Measurements from ENCODE around the gene ITGA11.

ITGA11 gene, protein sequence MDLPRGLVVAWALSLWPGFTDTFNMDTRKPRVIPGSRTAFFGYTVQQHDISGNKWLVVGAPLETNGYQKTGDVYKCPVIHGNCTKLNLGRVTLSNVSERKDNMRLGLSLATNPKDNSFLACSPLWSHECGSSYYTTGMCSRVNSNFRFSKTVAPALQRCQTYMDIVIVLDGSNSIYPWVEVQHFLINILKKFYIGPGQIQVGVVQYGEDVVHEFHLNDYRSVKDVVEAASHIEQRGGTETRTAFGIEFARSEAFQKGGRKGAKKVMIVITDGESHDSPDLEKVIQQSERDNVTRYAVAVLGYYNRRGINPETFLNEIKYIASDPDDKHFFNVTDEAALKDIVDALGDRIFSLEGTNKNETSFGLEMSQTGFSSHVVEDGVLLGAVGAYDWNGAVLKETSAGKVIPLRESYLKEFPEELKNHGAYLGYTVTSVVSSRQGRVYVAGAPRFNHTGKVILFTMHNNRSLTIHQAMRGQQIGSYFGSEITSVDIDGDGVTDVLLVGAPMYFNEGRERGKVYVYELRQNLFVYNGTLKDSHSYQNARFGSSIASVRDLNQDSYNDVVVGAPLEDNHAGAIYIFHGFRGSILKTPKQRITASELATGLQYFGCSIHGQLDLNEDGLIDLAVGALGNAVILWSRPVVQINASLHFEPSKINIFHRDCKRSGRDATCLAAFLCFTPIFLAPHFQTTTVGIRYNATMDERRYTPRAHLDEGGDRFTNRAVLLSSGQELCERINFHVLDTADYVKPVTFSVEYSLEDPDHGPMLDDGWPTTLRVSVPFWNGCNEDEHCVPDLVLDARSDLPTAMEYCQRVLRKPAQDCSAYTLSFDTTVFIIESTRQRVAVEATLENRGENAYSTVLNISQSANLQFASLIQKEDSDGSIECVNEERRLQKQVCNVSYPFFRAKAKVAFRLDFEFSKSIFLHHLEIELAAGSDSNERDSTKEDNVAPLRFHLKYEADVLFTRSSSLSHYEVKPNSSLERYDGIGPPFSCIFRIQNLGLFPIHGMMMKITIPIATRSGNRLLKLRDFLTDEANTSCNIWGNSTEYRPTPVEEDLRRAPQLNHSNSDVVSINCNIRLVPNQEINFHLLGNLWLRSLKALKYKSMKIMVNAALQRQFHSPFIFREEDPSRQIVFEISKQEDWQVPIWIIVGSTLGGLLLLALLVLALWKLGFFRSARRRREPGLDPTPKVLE

DNA sequence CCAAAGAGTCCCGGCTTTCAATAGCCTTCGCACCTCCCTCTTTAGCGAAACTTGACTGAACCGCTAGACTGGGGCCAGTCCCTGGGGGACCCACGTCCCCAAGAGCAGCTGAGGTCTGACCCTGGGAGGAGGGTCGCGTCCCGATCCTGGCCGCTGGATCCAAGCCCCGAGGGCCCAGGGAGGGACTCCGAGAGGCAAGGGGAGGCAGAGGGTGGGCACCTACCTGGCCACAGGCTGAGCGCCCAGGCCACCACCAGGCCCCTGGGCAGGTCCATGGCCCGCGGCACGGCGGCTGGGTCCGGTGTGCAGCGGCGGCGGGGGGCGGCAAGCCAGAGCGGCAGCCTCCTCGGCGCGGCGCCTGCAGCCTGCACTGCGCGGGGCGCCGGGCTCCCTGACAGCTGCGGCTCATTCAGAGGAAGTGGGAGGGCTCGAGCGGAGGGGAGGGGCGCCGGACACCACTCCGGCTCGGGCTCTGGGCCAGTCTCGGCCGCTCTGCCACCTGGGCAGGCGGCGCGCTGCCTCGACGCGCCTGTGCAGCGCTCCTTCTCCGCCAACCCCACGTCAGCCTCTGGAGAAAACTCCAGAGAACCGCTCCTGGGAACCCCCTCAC lies at the start of gene ITGA11:
Gene ITGA11, minus strand, starts transcription at position 372 of the 610 bp plus-strand sequence. Its CDS starts 97 bp downstream, at position 275.
- no peak for DNase-seq

DNA sequence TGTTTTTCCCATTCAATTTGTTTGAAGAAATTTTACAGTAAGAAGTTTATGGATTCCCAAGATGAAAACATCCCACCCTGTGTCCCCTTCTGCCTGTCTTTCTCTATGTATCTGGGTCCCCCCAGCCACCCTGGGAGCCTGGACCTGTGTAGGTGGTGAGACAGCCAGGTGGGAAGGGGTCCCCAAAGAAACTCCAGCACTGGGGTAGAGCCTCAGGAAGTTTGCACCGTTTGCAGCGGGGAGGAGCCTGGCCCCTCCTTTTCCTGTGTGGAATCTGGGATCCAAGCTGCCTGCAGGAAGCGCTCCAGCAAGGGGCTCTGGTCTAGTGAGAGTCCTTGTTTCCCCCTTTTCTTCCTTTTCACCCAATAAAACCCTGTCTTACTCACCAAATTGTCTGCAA lies 49.4 kb upstream of the ITGA11 start:
- no peak for DNase-seq

DNA sequence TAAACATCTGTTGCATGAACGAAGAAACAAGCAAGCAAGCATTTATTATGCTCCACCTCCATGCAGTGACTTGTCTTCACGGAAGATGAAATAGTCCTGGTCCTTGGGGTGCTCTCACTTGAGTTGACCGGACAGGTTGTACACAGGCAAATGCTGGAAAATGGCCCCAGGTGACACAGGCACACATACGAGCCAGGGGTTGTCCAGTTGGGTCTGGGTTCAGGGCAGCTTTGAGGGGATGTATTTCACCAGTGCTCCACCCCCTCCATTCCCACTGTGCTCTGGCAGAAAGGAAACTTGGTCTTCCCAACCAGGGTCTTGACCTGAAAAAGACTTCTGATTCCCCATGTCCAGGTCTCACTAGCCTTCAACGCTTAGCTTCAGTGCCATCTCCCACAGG lies 48.3 kb upstream of the ITGA11 start:
- no peak for DNase-seq

DNA sequence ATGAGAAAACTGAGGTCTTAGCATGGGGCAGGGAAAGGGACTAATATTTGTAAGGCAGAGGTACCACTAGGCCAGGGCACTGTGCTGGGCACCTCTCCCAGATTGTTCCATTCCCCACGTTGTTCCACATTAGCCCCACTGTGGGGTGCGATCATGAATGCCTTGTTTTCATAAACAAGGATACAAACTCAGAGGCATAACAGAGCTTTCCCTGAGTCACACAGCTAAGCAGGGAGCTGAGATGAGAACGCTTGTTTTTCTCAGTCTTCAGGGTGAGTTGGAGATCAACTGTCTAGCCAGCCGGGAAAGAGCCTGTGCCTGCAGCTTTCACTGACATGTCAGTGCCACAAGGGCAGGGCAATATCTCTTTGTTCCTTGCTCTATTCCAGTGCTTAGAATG lies 47.9 kb upstream of the ITGA11 start:
- no peak for DNase-seq

DNA sequence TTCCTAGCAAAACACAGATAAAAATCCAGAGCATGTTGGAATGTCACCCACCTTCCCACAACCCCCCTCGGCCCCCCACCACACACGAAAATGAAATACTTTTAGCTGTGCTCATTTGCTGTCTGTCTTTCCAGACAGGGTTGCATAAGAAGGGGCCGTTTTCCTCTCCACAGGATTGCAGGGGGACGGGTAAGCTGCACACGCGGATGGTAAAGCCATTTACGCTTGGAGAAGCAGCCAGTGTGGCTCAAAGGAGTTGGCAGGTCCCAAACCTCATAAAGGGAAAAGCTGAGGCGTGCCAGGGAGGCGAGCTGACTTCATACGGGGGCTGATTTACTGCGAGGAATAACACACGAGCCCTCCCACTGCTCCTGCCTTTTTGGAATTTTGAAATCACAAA lies 47.4 kb upstream of the ITGA11 start:
- DNase-seq: no peak

DNA sequence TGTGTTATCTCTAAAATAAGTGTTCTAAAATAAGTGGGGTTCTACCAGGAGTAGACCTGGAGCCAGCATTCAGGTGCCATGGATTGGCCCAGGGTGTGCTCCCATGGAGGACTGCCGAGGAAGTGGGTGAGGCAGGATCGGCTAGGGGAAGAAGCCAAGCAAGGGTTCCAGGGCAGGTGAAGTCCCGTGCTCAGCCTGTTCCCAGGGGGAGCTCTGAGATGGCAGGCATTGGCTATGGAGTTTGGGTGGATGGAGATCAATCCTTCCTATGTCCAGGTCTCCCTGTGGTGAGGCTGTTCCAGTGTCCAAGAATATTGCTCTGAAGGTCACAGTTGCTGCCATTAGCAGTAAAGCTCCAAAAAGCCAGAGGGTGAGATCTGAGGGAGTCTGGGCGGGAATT lies 46.9 kb upstream of the ITGA11 start:
- no peak for DNase-seq

DNA sequence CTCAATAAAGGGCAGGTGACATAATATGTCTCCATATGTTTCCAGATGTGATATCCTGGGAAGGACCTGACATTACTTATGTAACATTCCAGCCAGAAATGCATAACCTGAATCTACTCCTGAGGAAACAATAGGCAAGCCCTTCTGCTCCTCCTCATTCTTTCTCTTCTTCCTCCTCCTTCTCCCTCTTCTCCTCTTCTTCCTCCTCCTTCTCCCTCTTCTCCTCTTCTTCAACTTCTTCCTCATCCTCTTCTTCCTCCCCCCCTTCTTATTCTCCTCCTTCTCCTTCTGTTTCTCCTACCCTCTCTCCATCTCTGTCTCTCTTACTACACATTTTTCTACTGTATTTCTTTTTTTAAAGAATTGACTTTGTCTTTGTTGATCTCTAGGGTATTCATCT lies 43.5 kb upstream of the ITGA11 start:
- DNase-seq: no peak

DNA sequence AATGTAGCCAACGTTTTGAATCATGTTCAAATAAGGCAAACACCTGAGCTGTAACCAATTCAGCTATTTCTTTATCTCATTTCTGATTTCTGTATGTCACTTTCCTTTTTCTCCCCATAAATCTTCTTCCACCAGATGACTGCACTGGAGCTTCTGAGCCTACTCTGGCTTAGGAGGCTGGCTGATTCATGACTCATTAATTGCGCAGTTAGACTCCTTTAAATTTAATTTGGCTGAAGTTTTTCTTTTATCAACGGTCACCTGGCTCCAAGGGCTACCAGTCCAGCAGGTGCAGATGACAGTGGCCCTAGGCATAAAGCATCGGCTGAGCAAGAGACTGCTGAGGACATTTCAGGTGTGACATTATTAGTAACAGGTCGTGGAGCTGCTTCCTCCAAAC lies 39.6 kb upstream of the ITGA11 start:
- DNase-seq: no peak

DNA sequence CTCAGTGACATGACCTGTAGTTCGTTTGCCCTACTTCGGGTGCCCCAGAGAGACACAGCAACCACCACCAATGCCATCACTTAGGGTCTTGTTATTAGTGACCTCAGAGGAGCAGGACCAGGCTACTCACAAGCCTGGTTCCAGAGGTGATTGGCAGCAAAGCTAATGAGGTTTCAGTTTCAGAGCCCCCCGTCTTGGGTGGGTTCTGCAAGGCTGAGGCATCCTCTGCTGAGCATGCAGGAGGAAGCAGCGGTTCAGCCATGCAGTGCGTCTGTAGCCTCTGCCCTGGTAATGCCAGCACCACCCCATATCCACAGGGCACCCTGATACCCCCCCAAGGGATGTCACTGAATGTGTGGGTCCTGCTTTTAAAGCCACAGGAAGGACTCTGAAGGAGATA lies 39.0 kb upstream of the ITGA11 start:
- no peak for DNase-seq

DNA sequence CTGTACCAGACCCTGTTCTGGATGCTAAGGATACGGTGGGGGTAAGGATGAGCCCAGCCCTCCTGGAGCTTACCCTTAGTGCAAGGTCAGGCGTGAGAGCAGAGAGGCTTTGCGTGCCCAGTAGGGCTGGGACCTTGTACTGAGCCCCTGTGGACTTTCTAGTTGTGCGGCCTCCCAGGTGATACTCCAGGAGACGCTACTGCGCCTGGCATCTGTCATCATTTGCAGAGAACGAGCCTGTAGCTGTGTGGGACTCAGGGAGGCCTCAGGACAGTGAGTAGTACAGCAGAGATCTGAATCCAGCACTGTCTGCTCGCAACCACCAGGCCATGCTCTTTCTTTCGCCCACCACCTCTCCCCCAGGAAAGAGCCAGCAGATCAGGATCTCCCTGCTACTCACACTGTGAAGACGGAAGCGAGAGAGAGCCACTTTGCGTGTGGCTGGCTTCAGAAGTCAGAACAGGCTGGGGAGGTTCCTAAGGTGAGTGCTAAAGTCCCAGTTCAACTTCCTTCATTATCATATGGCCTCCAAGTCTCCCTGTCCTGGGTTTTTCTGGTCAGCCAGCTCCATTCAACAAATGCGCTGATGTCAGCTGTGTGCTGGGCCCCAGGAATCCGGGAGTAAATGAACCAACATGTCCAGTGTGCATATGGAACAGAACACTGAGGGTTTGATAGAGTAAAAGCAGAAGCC lies 38.2 kb upstream of the ITGA11 start:
- DNase-seq: no peak

DNA sequence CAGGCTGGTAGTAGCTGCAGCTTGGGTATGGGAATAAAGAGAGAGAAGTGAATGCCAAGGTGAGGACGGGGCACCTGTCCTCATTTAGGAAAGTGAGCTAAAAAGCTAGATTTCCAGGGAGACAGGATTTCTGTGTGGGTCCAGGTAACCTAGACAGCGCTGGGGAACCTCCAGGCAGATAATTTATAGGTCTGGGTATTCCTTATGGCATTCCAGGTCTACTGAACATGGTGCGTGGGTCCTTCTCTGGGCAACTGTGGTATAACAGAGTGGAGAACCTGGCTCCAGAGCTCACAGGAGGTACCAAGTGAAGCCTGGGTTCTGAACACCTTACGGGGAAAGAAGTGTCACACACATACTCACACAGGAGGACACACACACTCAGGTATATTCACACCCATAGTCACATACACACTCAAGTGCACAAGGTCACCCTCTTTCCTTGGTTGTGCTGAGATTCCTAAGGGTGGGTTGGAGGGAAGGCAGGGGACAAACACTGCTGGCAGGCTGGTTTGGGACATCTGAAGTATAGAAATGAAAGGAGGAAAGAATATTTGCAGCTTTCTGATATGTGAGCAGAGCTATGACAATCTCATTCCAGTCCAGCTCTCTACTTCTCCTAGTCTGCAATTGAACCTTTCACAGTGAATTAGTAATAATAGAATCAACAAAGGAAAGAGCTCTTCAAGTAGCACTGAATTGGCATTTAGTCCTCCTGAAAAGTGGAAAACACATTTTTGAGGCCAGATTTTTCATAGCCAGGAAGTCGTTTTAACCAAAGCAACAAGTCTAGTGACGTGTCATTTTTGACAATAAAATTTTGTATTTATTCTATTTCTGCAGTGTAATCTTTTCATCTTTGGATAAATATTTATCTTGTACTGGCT lies 37.4 kb upstream of the ITGA11 start:
- DNase-seq: no peak

DNA sequence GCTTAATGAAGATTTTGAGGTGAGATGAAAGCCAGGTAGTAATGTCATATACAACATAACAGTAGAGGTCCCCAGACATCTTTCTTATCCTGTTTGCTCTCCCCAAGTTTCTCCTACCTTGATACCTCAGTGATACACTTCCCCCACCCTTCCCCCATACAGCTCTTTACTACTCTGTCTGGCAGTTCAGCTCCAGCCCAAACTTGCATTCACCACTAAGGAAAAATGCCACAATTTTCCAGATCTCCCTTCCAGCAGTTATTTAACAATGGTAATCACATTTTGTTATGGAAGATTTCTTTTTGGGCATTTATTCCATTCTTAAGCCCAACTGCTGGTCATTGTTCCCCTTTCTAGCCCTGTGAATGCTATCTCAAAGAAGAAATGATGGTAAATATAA lies 34.9 kb upstream of the ITGA11 start:
- DNase-seq: no peak

DNA sequence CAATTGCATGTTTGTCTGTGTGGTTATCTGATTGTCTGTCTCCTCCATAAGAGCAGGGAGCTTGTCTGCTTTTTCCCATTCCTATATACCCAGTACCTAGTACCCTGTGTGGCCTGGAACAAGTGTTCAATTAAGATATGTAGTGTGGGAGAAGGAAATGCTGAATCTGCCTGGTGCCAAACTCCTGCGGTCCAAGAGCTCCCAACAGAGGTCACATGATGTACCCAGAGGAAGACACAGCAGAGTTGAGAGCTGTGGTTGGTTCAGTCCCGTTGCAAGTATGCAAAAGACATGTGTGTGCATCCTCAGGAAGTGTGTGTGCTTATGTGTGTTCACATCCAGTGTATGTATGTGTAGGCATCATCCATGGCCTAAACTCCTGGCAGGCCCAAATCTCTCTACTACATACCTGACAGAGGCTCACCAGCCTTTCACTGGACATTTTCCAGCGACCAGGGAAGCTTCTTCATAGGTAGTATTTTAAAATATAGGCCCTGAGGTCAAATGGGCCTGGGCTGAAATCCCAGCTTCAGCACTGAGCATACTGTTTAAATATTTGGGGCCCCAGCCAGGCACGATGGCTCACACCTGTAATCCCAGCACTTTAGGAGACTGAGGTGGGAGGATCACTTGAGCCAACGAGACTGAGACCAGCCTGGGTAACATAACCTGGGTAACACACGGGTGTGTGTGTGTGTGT lies 34.0 kb upstream of the ITGA11 start:
- no peak for DNase-seq

DNA sequence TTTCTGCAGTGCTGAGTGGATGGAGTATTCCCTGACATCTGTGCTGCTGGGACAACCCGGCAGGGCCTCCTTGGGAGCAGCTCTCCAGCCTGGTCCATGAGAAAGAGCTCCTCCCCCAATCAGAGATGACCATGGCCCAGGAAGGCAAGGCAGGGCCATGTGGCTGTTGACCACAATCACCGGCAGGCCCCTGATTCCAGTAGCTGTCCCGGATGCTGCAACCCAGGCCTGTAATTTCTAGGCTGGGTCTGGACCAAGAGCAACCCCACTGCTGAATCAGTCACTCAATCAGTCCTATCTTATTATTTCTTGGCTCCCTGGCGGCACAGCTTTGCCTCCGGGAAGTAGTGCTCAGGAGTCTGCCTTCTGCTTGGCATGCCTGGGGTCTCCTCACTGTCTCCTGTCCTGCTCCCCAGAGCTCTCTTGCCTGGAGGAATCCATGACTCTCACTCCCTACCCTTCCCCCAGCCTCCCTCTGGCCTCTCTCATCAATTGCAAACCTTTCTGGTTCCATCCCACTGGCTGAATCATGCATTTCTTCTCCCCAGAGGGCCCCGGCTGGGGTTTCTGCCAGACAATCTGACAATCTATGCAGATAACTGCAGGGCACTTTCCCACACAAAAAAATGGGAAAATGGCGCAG lies 32.6 kb upstream of the ITGA11 start:
- no peak for DNase-seq

DNA sequence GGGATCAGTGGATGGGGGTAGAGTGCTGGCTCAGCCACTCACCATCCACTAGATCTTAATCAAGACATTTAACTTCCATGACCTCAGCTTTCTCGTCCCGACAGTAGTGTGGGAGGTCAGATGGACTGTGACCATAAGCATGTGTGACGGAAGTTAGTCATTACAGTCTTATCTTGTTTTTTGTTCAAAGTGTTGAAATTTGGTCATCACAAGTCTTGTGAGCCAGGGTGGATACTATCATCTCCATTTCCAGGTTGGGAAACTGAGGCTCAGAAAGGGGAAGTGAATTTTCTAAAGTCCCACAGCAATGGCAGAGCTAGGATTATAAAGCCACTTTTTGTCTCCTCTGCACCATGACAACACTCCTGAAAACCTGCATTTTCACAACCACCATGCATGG lies 32.0 kb upstream of the ITGA11 start:
- DNase-seq: no peak

DNA sequence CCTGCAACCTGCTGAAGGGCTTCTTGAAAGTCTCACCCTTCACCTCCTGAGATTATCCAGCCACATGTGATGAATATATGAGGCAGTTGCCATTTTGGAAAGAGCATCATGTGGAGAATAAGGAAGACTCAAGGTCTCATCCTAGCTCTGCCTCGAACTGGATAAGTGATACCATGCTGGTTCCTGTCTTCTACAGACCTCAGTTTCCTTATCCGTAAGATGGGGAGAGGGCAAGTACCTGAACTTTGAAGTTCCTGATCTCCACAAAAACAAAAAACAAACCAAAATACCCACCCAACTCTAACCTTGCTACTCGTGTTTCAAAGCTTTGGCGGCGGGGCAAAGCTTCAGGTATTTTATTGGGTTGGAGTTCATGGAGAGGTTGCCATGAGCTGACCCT lies 31.5 kb upstream of the ITGA11 start:
- no peak for DNase-seq

DNA sequence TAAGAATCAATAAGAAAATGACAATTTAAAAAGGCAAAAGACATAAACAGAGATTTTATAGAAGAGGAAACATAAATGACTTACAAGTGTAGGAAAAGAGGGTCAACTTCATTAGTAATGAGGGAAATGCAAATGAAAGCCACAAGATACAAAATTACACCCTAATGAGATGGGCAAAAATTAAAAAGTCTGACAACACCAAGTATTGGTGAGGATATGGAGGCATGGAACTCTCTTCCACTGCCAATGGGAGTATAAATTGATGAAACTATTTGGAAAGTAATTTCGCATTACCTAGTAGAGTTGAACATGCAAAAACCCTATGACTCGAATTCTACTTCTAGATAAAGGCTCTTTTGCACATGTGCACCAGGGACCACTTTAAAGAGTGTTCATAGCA lies 28.2 kb upstream of the ITGA11 start:
- no peak for DNase-seq

DNA sequence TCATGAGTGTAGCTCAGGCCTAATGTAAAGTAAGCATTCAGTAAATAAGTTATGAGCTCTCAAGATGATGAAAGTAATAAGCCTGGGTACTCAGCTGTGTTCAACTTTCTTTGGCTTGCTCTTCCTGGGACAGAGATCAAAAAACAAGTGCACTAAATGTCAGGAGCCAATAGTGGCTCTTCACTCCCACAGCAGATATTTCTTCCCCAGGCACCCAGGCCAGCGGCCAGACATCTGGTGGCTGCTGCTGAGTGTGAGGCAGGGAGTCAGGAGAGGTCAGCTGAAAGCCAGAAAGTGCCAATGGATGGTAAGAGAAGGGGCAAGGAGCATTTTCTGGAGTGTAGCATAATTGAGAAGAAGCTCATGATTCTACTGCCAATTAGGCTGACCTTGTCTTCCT lies 18.2 kb upstream of the ITGA11 start:
- DNase-seq: no peak

DNA sequence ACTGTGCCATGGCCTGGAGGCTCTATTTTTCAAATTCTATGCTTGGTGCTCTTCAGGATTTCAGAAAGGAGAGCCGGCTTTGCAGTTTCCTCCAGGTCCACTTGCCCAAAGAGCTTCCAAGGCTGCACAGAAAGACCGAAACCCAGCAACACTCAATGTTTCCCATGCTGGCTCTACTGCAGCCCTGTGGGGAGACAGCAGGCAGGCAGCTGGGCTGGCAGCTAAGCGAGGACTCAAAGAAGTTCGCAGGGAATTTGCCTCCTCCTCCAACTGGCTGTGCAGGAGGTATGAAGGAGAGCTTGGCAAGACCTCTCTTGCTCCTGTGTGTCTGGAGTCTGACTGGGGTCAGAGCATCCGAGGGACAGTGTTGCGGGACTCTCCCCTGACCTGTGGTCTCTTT lies 17.4 kb upstream of the ITGA11 start:
- DNase-seq: no peak
